ENCODE results near the gene CRISPLD2. TPM values are rescaled to one million over a fixed set of nuclear protein-coding genes. Genes with fewer than 3 reads are reported as not detected.

The CRISPLD2 gene
- total RNA-seq, 2 experiments from 2014 or later = 0.47 to 0.99 TPM

DNA sequence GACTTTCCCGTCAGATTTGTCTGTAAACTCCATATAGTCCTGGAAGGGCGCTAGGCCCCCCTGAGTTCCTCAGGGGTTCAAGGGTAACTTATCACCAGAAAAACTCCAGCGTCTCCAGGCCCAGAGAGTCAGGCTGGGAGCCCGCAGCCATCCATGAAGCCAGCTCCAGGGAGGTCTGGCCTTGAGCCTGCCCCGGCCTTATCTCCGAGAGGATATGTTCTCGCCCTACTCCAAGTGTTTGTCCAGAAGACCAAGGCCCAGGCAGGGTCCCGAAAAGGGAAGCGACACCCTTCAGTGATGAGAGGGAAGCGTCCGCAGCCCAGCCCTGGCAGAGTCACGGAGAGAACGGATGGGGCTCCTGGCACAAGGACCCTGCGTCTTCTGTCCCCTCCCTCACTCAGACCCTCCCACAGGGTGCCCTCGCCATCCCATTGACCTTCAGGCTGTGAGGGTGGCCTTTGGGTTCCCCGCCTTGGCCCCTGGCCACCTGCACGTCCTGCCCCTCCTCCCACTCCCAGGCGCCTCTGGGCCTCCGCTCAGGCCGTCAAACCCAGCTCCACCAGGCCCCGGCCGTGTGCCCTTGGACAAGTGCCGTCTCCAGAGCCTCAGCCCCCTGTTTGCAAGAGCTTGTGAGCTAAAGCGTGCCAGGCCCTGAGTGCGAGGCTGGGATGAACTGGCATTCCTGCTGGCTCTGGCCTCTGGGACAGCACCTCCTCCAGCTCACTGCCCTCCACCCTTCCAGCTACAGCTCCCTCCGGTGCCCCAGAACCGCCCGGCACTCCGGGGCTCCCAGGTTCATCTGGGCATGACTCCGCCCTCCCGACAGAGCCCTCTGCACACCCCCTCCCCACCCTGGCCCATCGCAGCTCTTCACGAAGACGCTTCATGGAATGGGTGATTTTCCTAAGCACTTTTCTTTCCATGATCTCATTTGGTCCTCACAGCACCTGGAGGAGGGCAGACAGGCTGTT is 108.1 kb downstream of the CRISPLD2 start:
- no peaks in the 10 kb centered on the region for H3K9me3 ChIP-seq (ENCODE audit: low read length)

DNA sequence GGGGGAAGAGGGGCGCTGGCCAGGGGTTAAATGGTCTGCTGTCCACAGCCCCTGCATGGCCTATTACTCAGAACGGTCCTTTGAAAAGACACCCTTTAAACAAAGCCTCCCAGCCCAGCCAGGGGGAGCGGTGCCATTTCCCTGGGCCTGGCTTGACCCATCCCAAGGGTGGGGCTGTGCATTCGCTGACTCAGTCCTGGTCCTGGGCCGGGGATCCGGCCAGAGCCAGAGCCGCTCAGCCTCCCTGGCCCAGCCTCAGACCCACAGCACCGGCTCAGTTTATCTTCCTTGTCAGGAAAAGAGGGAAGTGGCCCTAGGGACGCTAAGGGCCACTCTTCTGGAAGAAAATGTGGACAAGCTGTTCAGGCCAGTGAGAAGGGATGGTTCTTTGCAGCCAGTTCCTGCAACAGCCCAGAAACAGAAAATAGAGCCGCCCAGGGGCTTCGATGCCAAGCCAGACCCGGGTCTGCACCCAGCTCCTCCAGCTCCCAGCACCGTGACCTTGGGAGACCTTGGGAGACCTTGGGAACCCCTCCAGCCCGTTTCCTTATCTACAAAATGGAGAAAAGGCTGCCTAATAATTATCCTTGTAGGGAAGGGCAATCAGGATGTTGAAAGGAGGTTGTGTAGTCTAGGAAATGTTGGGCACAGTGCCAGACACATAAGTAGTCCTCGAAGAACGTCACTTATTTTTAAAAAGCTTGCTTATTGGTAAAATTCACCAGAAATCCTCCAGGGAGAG is 109.1 kb downstream of the CRISPLD2 start:
- no peak for DNase-seq (ENCODE audit: low spot score)
- CTCF ChIA-PET (ENCODE audit: unreplicated experiment) = no interaction called here
- H3K79me2 ChIP-seq (ENCODE audit: insufficient read depth, low read depth, low read length) = no peaks in the 10 kb centered on the region
- H4K20me1 ChIP-seq (ENCODE audit: insufficient read depth, low read length) = no peaks in the 10 kb centered on the region
- POLR2A ChIA-PET = no interaction called here
- no peak overlapping the region for H3K4me3 ChIP-seq (ENCODE audit: low read depth, low read length, poor library complexity, severe bottlenecking)
- no TSS peak for BruUV-seq (replicated peaks)
- TF ChIP-seq, protein P1, sequence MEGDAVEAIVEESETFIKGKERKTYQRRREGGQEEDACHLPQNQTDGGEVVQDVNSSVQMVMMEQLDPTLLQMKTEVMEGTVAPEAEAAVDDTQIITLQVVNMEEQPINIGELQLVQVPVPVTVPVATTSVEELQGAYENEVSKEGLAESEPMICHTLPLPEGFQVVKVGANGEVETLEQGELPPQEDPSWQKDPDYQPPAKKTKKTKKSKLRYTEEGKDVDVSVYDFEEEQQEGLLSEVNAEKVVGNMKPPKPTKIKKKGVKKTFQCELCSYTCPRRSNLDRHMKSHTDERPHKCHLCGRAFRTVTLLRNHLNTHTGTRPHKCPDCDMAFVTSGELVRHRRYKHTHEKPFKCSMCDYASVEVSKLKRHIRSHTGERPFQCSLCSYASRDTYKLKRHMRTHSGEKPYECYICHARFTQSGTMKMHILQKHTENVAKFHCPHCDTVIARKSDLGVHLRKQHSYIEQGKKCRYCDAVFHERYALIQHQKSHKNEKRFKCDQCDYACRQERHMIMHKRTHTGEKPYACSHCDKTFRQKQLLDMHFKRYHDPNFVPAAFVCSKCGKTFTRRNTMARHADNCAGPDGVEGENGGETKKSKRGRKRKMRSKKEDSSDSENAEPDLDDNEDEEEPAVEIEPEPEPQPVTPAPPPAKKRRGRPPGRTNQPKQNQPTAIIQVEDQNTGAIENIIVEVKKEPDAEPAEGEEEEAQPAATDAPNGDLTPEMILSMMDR (conservative IDR thresholded peaks at IDR 0.05; ENCODE audit: low read length) = no peak
- no peak for TF ChIP-seq EZH2phosphoT487 (IDR thresholded peaks at IDR 0.05; ENCODE audit: borderline replicate concordance, low read depth, low read length)
- no peak overlapping the region for H3K4me2 ChIP-seq (ENCODE audit: low read length)
- no peaks in the 10 kb centered on the region for H3K36me3 ChIP-seq (ENCODE audit: insufficient read depth, low read length)
- no peaks in the 10 kb centered on the region for H3K9me2 ChIP-seq (ENCODE audit: insufficient read depth, low read length)
- H3K4me1 ChIP-seq (ENCODE audit: insufficient read depth, low read length, poor library complexity, severe bottlenecking) = no peaks in the 10 kb centered on the region
- no peak overlapping the region for H2AFZ ChIP-seq (ENCODE audit: low read length)
- no peak overlapping the region for H3K27ac ChIP-seq (ENCODE audit: low read depth, low read length, poor library complexity, severe bottlenecking)
- no peaks in the 10 kb centered on the region for H3K9me3 ChIP-seq (ENCODE audit: low read length)
- intact Hi-C loops (cut with micrococcal nuclease; ENCODE audit: unreplicated experiment) = no loop called here

More for the DNA sequence above, 108.1 kb downstream of the CRISPLD2 start:
- POLR2A ChIA-PET = interaction anchor here (0.6 kb wide), 1 partner anchor 65 kb away, joined by 8 read pairs; no protein-coding TSS in a partner anchor
- H4K20me1 ChIP-seq (ENCODE audit: insufficient read depth, low read length) = no peaks in the 10 kb centered on the region
- no peaks in the 10 kb centered on the region for H3K79me2 ChIP-seq (ENCODE audit: insufficient read depth, low read depth, low read length)
- TF ChIP-seq, protein P1 (conservative IDR thresholded peaks at IDR 0.05; ENCODE audit: low read length) = no peak
- TF ChIP-seq EZH2phosphoT487 (IDR thresholded peaks at IDR 0.05; ENCODE audit: borderline replicate concordance, low read depth, low read length) = no peak
- DNase-seq (ENCODE audit: low spot score) = no peak
- H3K4me1 ChIP-seq (ENCODE audit: insufficient read depth, low read length, poor library complexity, severe bottlenecking) = no peaks in the 10 kb centered on the region
- intact Hi-C loops (cut with micrococcal nuclease; ENCODE audit: unreplicated experiment) = no loop called here
- CTCF ChIA-PET (ENCODE audit: unreplicated experiment) = interaction anchor here (0.6 kb wide), 1 partner anchor 35 kb away, joined by 3 read pairs; no protein-coding TSS in a partner anchor
- H3K27ac ChIP-seq (ENCODE audit: low read depth, low read length, poor library complexity, severe bottlenecking) = no peak overlapping the region
- H2AFZ ChIP-seq (ENCODE audit: low read length) = no peak overlapping the region
- no peaks in the 10 kb centered on the region for H3K36me3 ChIP-seq (ENCODE audit: insufficient read depth, low read length)
- H3K4me2 ChIP-seq (ENCODE audit: low read length) = no peak overlapping the region
- no peaks in the 10 kb centered on the region for H3K9me2 ChIP-seq (ENCODE audit: insufficient read depth, low read length)
- BruUV-seq (replicated peaks) = no TSS peak
- no peak overlapping the region for H3K4me3 ChIP-seq (ENCODE audit: low read depth, low read length, poor library complexity, severe bottlenecking)

All from OCI-LY7 (cell line).